Measurements from ENCODE around the gene EDIL3. TPM values are rescaled to one million over a fixed set of nuclear protein-coding genes. Genes with fewer than 3 reads are reported as not detected.

Gene EDIL3
- total RNA-seq, 3 donors from 2014 or later = 4.3 to 7.2 (median 4.6) TPM

- Histone ChIP-seq H3K36me3 (no peaks in the 10 kb centered on the region), H3K27ac (no peak overlapping the region), H3K9me3 (no peaks in the 10 kb centered on the region), H3K4me1 (no peaks in the 10 kb centered on the region), H3K27me3 (no peaks in the 10 kb centered on the region), H3K4me3 (no peak overlapping the region)
- TF ChIP-seq POLR2A (IDR thresholded peaks at IDR 0.05) = no peak
- no peak for TF ChIP-seq POLR2AphosphoS5 (IDR thresholded peaks at IDR 0.05)
- TF ChIP-seq CTCF (IDR thresholded peaks at IDR 0.05) = no peak
- no peak for DNase-seq (ENCODE audit: low spot score in 2 of 2)
- intact Hi-C loops (cut with DNase I; ENCODE audit: low total_unique reads) = no loop called here
Measured at GRCh38 chr5:84425365-84425881, 40.7 kb upstream of the EDIL3 start.

DNA sequence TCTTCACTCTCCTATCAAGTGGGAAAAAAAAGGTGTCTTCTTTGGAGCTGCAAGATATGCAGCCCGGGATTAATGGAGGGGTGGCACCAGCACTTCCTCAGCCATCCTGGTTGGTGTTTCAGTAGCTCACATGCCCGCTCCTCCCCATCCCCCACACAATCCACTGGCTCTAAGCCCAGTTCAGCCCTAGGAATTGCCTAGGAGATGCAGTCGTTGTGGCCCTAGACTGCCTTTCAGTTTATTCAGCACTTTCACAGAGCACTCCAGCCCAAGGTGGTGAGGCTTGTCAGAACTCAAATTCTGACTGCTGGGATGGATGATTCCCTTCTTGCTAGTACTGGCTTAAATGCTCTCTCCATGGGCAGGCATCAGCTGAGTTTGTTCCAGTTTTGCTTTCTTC lies 35.1 kb upstream of the EDIL3 start:
- Histone ChIP-seq H3K4me3 (no peak overlapping the region), H3K36me3 (no peaks in the 10 kb centered on the region), H3K9me3 (no peaks in the 10 kb centered on the region), H3K27me3 (no peaks in the 10 kb centered on the region), H3K4me1 (no peaks in the 10 kb centered on the region), H3K27ac (no peak overlapping the region)
- intact Hi-C loops (cut with DNase I; ENCODE audit: low total_unique reads) = no loop called here
- TF ChIP-seq POLR2A (IDR thresholded peaks at IDR 0.05) (no peak), CTCF (IDR thresholded peaks at IDR 0.05) (no peak), POLR2AphosphoS5 (IDR thresholded peaks at IDR 0.05) (no peak)
- no peak for DNase-seq (ENCODE audit: low spot score in 2 of 2)

DNA sequence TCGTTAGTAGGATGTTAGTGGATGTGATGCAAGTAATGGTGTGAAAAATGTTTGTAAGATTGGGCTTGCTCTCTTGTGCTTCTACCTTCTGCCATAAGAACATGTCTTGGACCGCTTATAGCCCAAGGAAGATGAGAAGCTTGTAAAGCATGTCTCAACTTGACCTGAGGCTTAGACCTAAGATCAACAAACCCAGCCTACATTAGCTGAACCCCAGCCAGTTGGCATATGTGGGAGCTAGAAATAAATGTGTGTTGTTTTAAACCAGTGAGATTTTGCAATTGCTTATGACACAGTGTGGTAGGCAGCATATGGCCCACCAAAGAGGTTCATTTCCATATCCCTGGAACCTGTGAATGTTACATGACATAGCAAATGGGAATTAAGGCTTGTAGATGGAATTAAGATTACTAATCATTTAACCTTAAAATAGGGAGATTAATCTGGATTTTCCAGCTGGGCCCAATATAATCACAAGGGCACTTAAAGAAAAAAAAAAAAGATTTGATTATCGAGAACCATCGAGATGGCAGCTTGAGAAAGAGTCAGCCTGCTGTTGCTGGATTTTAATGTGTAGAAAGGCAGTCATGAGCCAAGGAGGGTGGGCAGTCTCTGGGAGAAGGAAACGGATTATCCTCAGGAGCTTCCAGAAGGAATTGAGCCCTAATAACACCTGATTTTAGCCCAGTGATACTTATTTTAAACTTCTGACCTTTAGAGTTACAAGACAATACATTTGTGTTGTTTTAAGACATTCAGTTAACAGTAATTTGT lies 27.3 kb upstream of the EDIL3 start:
- no peak overlapping the region for H3K4me3 ChIP-seq

GRCh38 chr5:84406111-84406510 lies 21.4 kb upstream of the EDIL3 start:
- no peak for TF ChIP-seq POLR2A (IDR thresholded peaks at IDR 0.05)
- TF ChIP-seq CTCF (IDR thresholded peaks at IDR 0.05) = no peak
- TF ChIP-seq POLR2AphosphoS5 (IDR thresholded peaks at IDR 0.05) = no peak
- intact Hi-C loops (cut with DNase I; ENCODE audit: low total_unique reads) = no loop called here
- Histone ChIP-seq H3K36me3 (no peaks in the 10 kb centered on the region), H3K4me3 (no peak overlapping the region), H3K27ac (no peak overlapping the region), H3K4me1 (no peaks in the 10 kb centered on the region), H3K9me3 (no peaks in the 10 kb centered on the region), H3K27me3 (no peaks in the 10 kb centered on the region)
- no peak for DNase-seq (ENCODE audit: low spot score in 2 of 2)

More for the DNA sequence above, 27.3 kb upstream of the EDIL3 start:
- intact Hi-C loops (cut with DNase I; ENCODE audit: low total_unique reads) = no loop called here
- H3K36me3 ChIP-seq = no peaks in the 10 kb centered on the region
- no peaks in the 10 kb centered on the region for H3K27me3 ChIP-seq
- no peaks in the 10 kb centered on the region for H3K9me3 ChIP-seq
- H3K27ac ChIP-seq = no peak overlapping the region
- no peak for TF ChIP-seq CTCF (IDR thresholded peaks at IDR 0.05)
- TF ChIP-seq POLR2AphosphoS5 (IDR thresholded peaks at IDR 0.05) = no peak
- TF ChIP-seq POLR2A (IDR thresholded peaks at IDR 0.05) = no peak
- peak in 1 of 2 donors; percentile 44 for DNase-seq (ENCODE audit: low spot score in 2 of 2)
- H3K4me1 ChIP-seq = no peaks in the 10 kb centered on the region

DNA sequence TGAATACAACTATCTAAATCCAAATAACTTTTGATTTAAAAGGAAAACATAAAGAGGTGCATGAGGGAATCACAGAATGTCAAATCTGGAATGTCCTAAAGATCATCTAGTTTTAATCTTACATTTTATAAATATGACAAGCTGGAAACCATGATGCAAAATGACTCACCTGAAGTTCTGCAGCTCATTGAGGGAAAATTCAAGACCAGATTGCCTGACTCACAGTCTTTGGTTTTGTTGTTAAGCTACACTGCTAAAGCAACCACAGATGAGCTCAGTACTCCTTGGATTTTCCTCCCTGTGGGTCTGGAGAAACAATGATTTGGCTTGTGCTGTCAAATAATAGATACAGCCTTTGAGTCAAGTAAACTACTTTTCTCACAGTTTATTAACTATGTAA lies 19.1 kb upstream of the EDIL3 start:
- intact Hi-C loops (cut with DNase I; ENCODE audit: low total_unique reads) = no loop called here
- Histone ChIP-seq H3K27me3 (no peaks in the 10 kb centered on the region), H3K4me3 (no peak overlapping the region), H3K36me3 (no peaks in the 10 kb centered on the region), H3K9me3 (no peaks in the 10 kb centered on the region), H3K4me1 (no peaks in the 10 kb centered on the region), H3K27ac (no peak overlapping the region)
- DNase-seq (ENCODE audit: low spot score in 2 of 2) = no peak
- no peak for TF ChIP-seq POLR2AphosphoS5 (IDR thresholded peaks at IDR 0.05)
- TF ChIP-seq POLR2A (IDR thresholded peaks at IDR 0.05) = no peak
- TF ChIP-seq CTCF (IDR thresholded peaks at IDR 0.05) = no peak

All from breast epithelium (tissue), 4 donors.